K562 (cell line): ENCODE measurements around the gene SPATS2L. TPM values are rescaled to one million over a fixed set of nuclear protein-coding genes. Genes with fewer than 3 reads are reported as not detected.

Experiments used
- ATAC-seq: fragments of 200-7000 bp; cut with Tn5 transposase; 3 replicates; pipeline ENCODE4 v1.9.1; 2020; ENCODE audit warnings: moderate library complexity
- BruUV-seq: library from RNA; stranded (reverse); fragments of 400-500 nt; replicated peaks from 2 replicates; lab custom pipeline; 2021; lab: Mats Ljungman, UMichigan
- CTCF ChIA-PET: fragments of 300-600 bp; formaldehyde crosslinking; extraction: SDS; loops from one replicate; lab custom pipeline; 2021; ENCODE audit warnings: low intra/inter-chr PET ratio; lab: Yijun Ruan, JAX
- POLR2A ChIA-PET: fragments of 300-600, 350-650 bp; sonication (Branson Sonifier 250); formaldehyde crosslinking; extraction: SDS; loops from one replicate; lab custom pipeline; 2021; ENCODE audit warnings: antibody characterized with exemption, inconsistent platforms; lab: Yijun Ruan, JAX
- DNase-seq, 4 experiments: peaks; one replicate each; pipeline versions ENCODE4 v3.0.0 to v3.0.0-alpha.2; 2011 to 2018; ENCODE audit warnings: low spot score in 3 of 4, mixed read lengths in 3 of 4; ENCODE audit errors: extremely low read depth in 1 of 4
- FAIRE-seq: peaks from 2 replicates; lab custom pipeline; 2011; peaks lifted over from hg19 to GRCh38; lab: Jason Lieb, UNC
- H2AFZ ChIP-seq: 2 replicates; pipeline ENCODE4 v1.6.0; 2011; ENCODE audit warnings: low read depth, low read length, control low read depth, inconsistent platforms
- H3K27ac ChIP-seq: fragments of 200-600 bp; 3 replicates; pipeline ENCODE4 v1.8.0; 2011; ENCODE audit warnings: low read depth, mild to moderate bottlenecking, control low read depth, inconsistent platforms, low read length, moderate library complexity, mixed read lengths; ENCODE audit errors: extremely low read depth
- H3K27me3 ChIP-seq, 2 experiments: fragments of 300-600 bp in 1 of 2; 2 replicates in 1 of 2; 3 replicates in 1 of 2; pipeline versions ENCODE4 v1.6.0 to v1.8.0; 2011; ENCODE audit warnings: inconsistent platforms in 2 of 2, low read length in 2 of 2, mild to moderate bottlenecking in 1 of 2, mixed read lengths in 1 of 2, moderate library complexity in 1 of 2; ENCODE audit not compliant: control insufficient read depth in 2 of 2, insufficient read depth in 2 of 2
- H3K36me3 ChIP-seq: fragments of 300-600 bp; 3 replicates; pipeline ENCODE4 v1.8.0; 2011; ENCODE audit warnings: mild to moderate bottlenecking, low read length, inconsistent platforms; ENCODE audit not compliant: control insufficient read depth, insufficient read depth
- H3K4me1 ChIP-seq, 2 experiments: fragments of 200-600 bp in 1 of 2; replicated peaks in 1 of 2; 2 replicates in 1 of 2; 3 replicates in 1 of 2; pipeline versions ENCODE4 v1.5.1 to v1.8.0; 2011; ENCODE audit warnings: inconsistent platforms in 2 of 2, low read length in 2 of 2, mild to moderate bottlenecking in 1 of 2, mixed read lengths in 1 of 2, moderate library complexity in 1 of 2; ENCODE audit not compliant: control insufficient read depth in 2 of 2, insufficient read depth in 2 of 2
- H3K4me2 ChIP-seq: 2 replicates; pipeline ENCODE4 v1.6.1; 2011; ENCODE audit warnings: low read length, control low read depth, inconsistent platforms, mixed read lengths; ENCODE audit not compliant: insufficient read depth
- H3K4me3 ChIP-seq: fragments of 200-600 bp; sonication (generic), shearing (Covaris generic); 2 replicates; pipeline ENCODE4 v1.5.1; 2016; ENCODE audit warnings: control low read depth, inconsistent platforms
- H3K79me2 ChIP-seq: fragments of 200-600 bp; 3 replicates; pipeline ENCODE4 v1.8.0; 2011; ENCODE audit warnings: low read length, inconsistent platforms; ENCODE audit not compliant: control insufficient read depth, insufficient read depth
- H3K9ac ChIP-seq, 2 experiments: 2 replicates each; pipeline versions ENCODE4 v1.6.0 to v1.6.1; 2011; ENCODE audit warnings: low read depth in 2 of 2, low read length in 2 of 2, control low read depth in 1 of 2, inconsistent platforms in 1 of 2, mild to moderate bottlenecking in 1 of 2, mixed read lengths in 1 of 2; ENCODE audit not compliant: insufficient read depth in 1 of 2
- H3K9me1 ChIP-seq: one replicate; pipeline ENCODE4 v1.6.0; 2011; ENCODE audit warnings: inconsistent platforms, mild to moderate bottlenecking, low read length, moderate library complexity; ENCODE audit not compliant: control insufficient read depth, insufficient read depth
- H3K9me3 ChIP-seq: replicated peaks from 2 replicates; pipeline ENCODE4 v1.5.1; 2011; ENCODE audit warnings: low read depth, low read length, inconsistent platforms; ENCODE audit not compliant: control insufficient read depth, insufficient read depth
- H4K20me1 ChIP-seq: replicated peaks from 2 replicates; pipeline ENCODE4 v1.6.1; 2011; ENCODE audit warnings: low read length, inconsistent platforms, mixed read lengths; ENCODE audit not compliant: control insufficient read depth, insufficient read depth
- BHLHE40 ChIP-seq: IDR thresholded peaks from 2 replicates; pipeline ENCODE4 v1.6.1; 2011; ENCODE audit warnings: low read length, improper control_type of control experiment
- C11orf30 ChIP-seq: fragments of 450-650 bp; IDR thresholded peaks from 2 replicates; pipeline ENCODE4 v1.6.1; 2016; ENCODE audit warnings: low read depth, mild to moderate bottlenecking
- FOSL1 ChIP-seq: fragments of 200-800 bp; sonication (Bioruptor generic); conservative IDR thresholded peaks from 2 replicates; pipeline ENCODE4 v1.6.1; 2016; ENCODE audit warnings: missing genetic modification characterization, missing compliant biosample characterization
- MAFF ChIP-seq: IDR thresholded peaks from 2 replicates; pipeline ENCODE4 v1.6.1; 2012; ENCODE audit warnings: low read length, improper control_type of control experiment
- NFE2 ChIP-seq: IDR thresholded peaks from 2 replicates; pipeline ENCODE4 v1.6.1; 2014; ENCODE audit warnings: antibody characterized with exemption, low read depth
- PML ChIP-seq: IDR thresholded peaks from 2 replicates; pipeline ENCODE4 v1.6.1; 2012; ENCODE audit warnings: low read length, inconsistent platforms
- REST ChIP-seq, 2 experiments: fragments of 450-650 bp; formaldehyde crosslinking in 1 of 2; IDR thresholded peaks; 2 replicates each; pipeline versions ENCODE4 v1.4.0 to v1.6.1; 2014 to 2020; ENCODE audit warnings: mild to moderate bottlenecking in 2 of 2, borderline replicate concordance in 1 of 2, low read depth in 1 of 2
- SPI1 ChIP-seq: IDR thresholded peaks from 2 replicates; pipeline ENCODE4 v1.6.1; 2011; ENCODE audit warnings: low read depth, low read length, control low read depth, borderline replicate concordance
- TCF3 ChIP-seq: sonication (generic); formaldehyde crosslinking; IDR thresholded peaks from 2 replicates; pipeline ENCODE4 v1.4.0; 2020; ENCODE audit warnings: mild to moderate bottlenecking, missing genetic modification reagents
- YY1 ChIP-seq, 3 experiments: IDR thresholded peaks; 2 replicates each; pipeline ENCODE4 v1.6.1; 2011; ENCODE audit warnings: low read length in 2 of 3, mild to moderate bottlenecking in 2 of 3, moderate library complexity in 2 of 3, borderline replicate concordance in 1 of 3, control low read depth in 1 of 3, low read depth in 1 of 3; ENCODE audit not compliant: insufficient read depth in 3 of 3, insufficient replicate concordance in 2 of 3, control insufficient read depth in 1 of 3, insufficient read length in 1 of 3; ENCODE audit errors: extremely low read depth in 1 of 3
- ZKSCAN1 ChIP-seq: fragments of 150-350 bp; IDR thresholded peaks from 2 replicates; pipeline ENCODE4 v1.6.1; 2016; ENCODE audit warnings: low read depth, low read length
- ZNF174 ChIP-seq: fragments of 250-450 bp; sonication (Bioruptor Pico); IDR thresholded peaks from 2 replicates; pipeline ENCODE4 v1.4.0; 2020; ENCODE audit warnings: mild to moderate bottlenecking
- ZSCAN29 ChIP-seq: fragments of 450-650 bp; IDR thresholded peaks from 2 replicates; pipeline ENCODE4 v1.6.1; 2017
- WGBS: fragments of 100-300 bp; shearing (Covaris generic); methylation state at CpG from one replicate; pipeline ENCODE4 v1.1.6; 2016; ENCODE audit warnings: low coverage, mixed read lengths; ENCODE audit not compliant: insufficient coverage; ENCODE audit errors: missing lambda C conversion rate; 5-methylcytosine and 5-hydroxymethylcytosine counted together
- in situ Hi-C: fragments of 300-500 bp; cut with MboI; formaldehyde crosslinking; loops from 4 replicates; pipeline ENCODE4 v1.15.0; 2018; ENCODE audit warnings: inconsistent platforms, mixed read lengths
- intact Hi-C: fragments of 100-400 bp; cut with micrococcal nuclease; formaldehyde crosslinking; loops from 2 replicates; pipeline ENCODE4 v1.14.2; 2022
- polyA plus RNA-seq, 8 experiments: library from polyadenylated mRNA; depleted of rRNA in 4 of 8; stranded (reverse) in 5 of 8; unstranded in 3 of 8; fragments of >200 nt; fragmentation: Nextera tagmentation in 2 of 8; fragmentation: Illumina TruSeq in 1 of 8; extraction: Ambion mirVana in 2 of 8; extraction: Trizol in 1 of 8; gene quantifications; 2 replicates each; pipeline versions ENCODE4 v1.2.1 to v1.2.3, GENCODE V29; 2011 to 2014; ENCODE audit warnings: inconsistent platforms in 1 of 8, missing spikeins in 1 of 8
- total RNA-seq, 7 experiments: library from RNA; depleted of rRNA in 6 of 7; stranded (reverse); fragments of >200 nt in 6 of 7; fragmentation: Illumina TruSeq in 2 of 7; extraction: Trizol in 2 of 7; gene quantifications; 2 replicates each; pipeline versions ENCODE4 v1.2.1 to v1.2.3, GENCODE V29; 2011 to 2021; ENCODE audit warnings: low replicate concordance in 1 of 7
- TF ChIP-seq, protein P1 (sequence below): fragments of 200-800 bp; sonication (Bioruptor generic); IDR thresholded peaks from 2 replicates; pipeline ENCODE4 v1.6.1; 2017; ENCODE audit warnings: missing genetic modification characterization, missing compliant biosample characterization

Gene SPATS2L
- total and polyA plus RNA-seq, 9 of the 15 experiments (the other 6 are each of a cell fraction or from before 2014, with no cell fraction given): 11.3 to 41.5 (median 24.9) TPM

- intact Hi-C loops (no loop called here), in situ Hi-C loops (no loop called here)
- ChIA-PET CTCF (no interaction called here), POLR2A (no interaction called here)
- FAIRE-seq (no peak), ATAC-seq (no peak), DNase-seq (peak in 1 of 4 experiments; percentile 20)
- no peaks in the 10 kb centered on the region for H3K9me3 ChIP-seq
- no peaks in the 10 kb centered on the region for H3K36me3 ChIP-seq
- H3K79me2 ChIP-seq: no peaks in the 10 kb centered on the region
- no peak overlapping the region; a peak in 1 of 4 replicates for H3K9ac ChIP-seq
- no peak overlapping the region for H3K4me3 ChIP-seq
- H3K27me3 ChIP-seq: no peaks in the 10 kb centered on the region
- BruUV-seq: no TSS peak
- H2AFZ ChIP-seq: no peak overlapping the region
- no peaks in the 10 kb centered on the region for H3K9me1 ChIP-seq
- H3K4me2 ChIP-seq: no peak overlapping the region
- H3K4me1 ChIP-seq: peaks cover 0 to 9% of the 10 kb centered on the region in 2 experiments; a peak in 3 of 5 replicates
- H4K20me1 ChIP-seq: no peaks in the 10 kb centered on the region
- 9% methylated on average over 3 of the region's 4 CpGs for WGBS
- no peak overlapping the region for H3K27ac ChIP-seq
- TF ChIP-seq SPI1 (no peak), MAFF (peak; percentile 9; the same call in 1 of the 2 replicates), ZKSCAN1 (no peak), NFE2 (0 out of 2 replicates have a peak, but pooled peaks have one; percentile 16), FOSL1 (0 out of 2 replicates have a peak, but pooled peaks have one; percentile 2), BHLHE40 (peak; percentile 42), YY1 (IDR thresholded peaks at IDR 0.05; ENCODE audit: borderline replicate concordance in 1 of 3, control insufficient read depth in 1 of 3, extremely low read depth in 1 of 3, insufficient read depth in 3 of 3, insufficient read length in 1 of 3, insufficient replicate concordance in 2 of 3, low read depth in 1 of 3, low read length in 2 of 3) (no peak), ZSCAN29 (no peak), C11orf30 (peak; percentile 43; the same call in 1 of the 2 replicates), TCF3 (CRISPR knock-in tag) (no peak), REST (IDR thresholded peaks at IDR 0.05; ENCODE audit: borderline replicate concordance) (peak; percentile 35; the same call in 1 of the 2 replicates), REST (CRISPR knock-in tag; IDR thresholded peaks at IDR 0.05; ENCODE audit: low read depth) (no peak), PML (no peak), ZNF174 (no peak)
- TF ChIP-seq, protein P1, sequence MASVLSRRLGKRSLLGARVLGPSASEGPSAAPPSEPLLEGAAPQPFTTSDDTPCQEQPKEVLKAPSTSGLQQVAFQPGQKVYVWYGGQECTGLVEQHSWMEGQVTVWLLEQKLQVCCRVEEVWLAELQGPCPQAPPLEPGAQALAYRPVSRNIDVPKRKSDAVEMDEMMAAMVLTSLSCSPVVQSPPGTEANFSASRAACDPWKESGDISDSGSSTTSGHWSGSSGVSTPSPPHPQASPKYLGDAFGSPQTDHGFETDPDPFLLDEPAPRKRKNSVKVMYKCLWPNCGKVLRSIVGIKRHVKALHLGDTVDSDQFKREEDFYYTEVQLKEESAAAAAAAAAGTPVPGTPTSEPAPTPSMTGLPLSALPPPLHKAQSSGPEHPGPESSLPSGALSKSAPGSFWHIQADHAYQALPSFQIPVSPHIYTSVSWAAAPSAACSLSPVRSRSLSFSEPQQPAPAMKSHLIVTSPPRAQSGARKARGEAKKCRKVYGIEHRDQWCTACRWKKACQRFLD: no peak
Measured at GRCh38 chr2:200455958-200456421, 149.5 kb downstream of the SPATS2L start.
